C4-2B (cell line): ENCODE measurements around the gene TRMO.

Experiments
- ZFX ChIP-seq: fragments of 450-650 bp; IDR thresholded peaks from 2 replicates; pipeline ENCODE4 v1.6.1; 2017
- TF ChIP-seq, protein P1 (sequence below): fragments of 450-650 bp; conservative IDR thresholded peaks from 2 replicates; pipeline ENCODE4 v1.5.1; 2017; ENCODE audit warnings: mild to moderate bottlenecking

GRCh38 chr9:97857606-97858392 lies 64.5 kb downstream of the TRMO start:
- TF ChIP-seq, protein P1, sequence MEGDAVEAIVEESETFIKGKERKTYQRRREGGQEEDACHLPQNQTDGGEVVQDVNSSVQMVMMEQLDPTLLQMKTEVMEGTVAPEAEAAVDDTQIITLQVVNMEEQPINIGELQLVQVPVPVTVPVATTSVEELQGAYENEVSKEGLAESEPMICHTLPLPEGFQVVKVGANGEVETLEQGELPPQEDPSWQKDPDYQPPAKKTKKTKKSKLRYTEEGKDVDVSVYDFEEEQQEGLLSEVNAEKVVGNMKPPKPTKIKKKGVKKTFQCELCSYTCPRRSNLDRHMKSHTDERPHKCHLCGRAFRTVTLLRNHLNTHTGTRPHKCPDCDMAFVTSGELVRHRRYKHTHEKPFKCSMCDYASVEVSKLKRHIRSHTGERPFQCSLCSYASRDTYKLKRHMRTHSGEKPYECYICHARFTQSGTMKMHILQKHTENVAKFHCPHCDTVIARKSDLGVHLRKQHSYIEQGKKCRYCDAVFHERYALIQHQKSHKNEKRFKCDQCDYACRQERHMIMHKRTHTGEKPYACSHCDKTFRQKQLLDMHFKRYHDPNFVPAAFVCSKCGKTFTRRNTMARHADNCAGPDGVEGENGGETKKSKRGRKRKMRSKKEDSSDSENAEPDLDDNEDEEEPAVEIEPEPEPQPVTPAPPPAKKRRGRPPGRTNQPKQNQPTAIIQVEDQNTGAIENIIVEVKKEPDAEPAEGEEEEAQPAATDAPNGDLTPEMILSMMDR, result no peak
- no peak for TF ChIP-seq ZFX
